Gastrocnemius medialis (tissue), 4 donors: Measurements from ENCODE around the gene PRKCZ.

Experiments
- CTCF ChIP-seq, 5 experiments: fragments of 450-650 bp in 3 of 5; fragments of 200-600 bp in 2 of 5; sonication (generic) in 2 of 5; IDR thresholded peaks in 4 of 5; conservative IDR thresholded peaks in 1 of 5; 1 replicate in 4 of 5; 2 replicates in 1 of 5; pipeline ENCODE4 v1.5.1; 2016 to 2019; ENCODE audit warnings: antibody characterized with exemption in 5 of 5, mild to moderate bottlenecking in 3 of 5, moderate library complexity in 3 of 5
- POLR2A ChIP-seq, 2 donors: fragments of 450-650 bp; IDR thresholded peaks; one replicate each; pipeline ENCODE4 v1.6.1; 2017; ENCODE audit warnings: antibody characterized with exemption in 2 of 2, mild to moderate bottlenecking in 2 of 2, moderate library complexity in 2 of 2

GRCh38 chr1:2032737-2033136 is 17.5 kb upstream of the PRKCZ start:
- TF ChIP-seq CTCF (IDR thresholded peaks at IDR 0.05 in 4 of 5, conservative IDR thresholded peaks at IDR 0.05 in 1 of 5): no peak
- no peak for TF ChIP-seq POLR2A (IDR thresholded peaks at IDR 0.05)
